Measurements from ENCODE around the gene CDK4.

GRCh38 chr12:57767305-57767698 lies 15.2 kb upstream of the CDK4 start:
- no peak for TF ChIP-seq CTCF (conservative IDR thresholded peaks at IDR 0.05)
- no peak for TF ChIP-seq EZH2 (IDR thresholded peaks at IDR 0.05; ENCODE audit: low read depth)

All from PC-9 (cell line).